Stimulated activated CD8-positive, alpha-beta memory T cell treated with anti-CD3 and anti-CD28 coated beads, Interleukin-15, amount 100 ng/mL, for 24 hours (primary cell): ENCODE data around the gene TALDO1.
A peak's percentile ranks its signal among the peaks of the same experiment; 100 is the strongest.

Source experiments
- DNase-seq: peaks from one replicate; pipeline ENCODE4 v3.0.0-alpha.2; 2020; ENCODE audit warnings: low read depth

The TALDO1 gene

GRCh38 chr11:787084-787675 is 39.9 kb downstream of the TALDO1 start:
- DNase-seq = no peak

GRCh38 chr11:788009-788640 is 40.9 kb downstream of the TALDO1 start:
- DNase-seq = no peak

GRCh38 chr11:788953-789940 is 42.0 kb downstream of the TALDO1 start:
- DNase-seq = no peak

GRCh38 chr11:789943-790342 is 42.7 kb downstream of the TALDO1 start, which contains the start of gene CEND1:
TSS of gene CEND1 (minus strand) at chr11:790090. CDS start at chr11:788576, 1,514 bp downstream.
- peak; percentile 31 for DNase-seq

- no peak for DNase-seq
These were observed 43.7 kb downstream of the TALDO1 start for GRCh38 chr11:790721-791564.

GRCh38 chr11:791658-792534 is 44.6 kb downstream of the TALDO1 start:
- no peak for DNase-seq

- no peak for DNase-seq
These were observed 45.2 kb downstream of the TALDO1 start for GRCh38 chr11:792535-792821.

- DNase-seq = no peak
These were observed 45.6 kb downstream of the TALDO1 start for GRCh38 chr11:792873-793272.

GRCh38 chr11:793556-793955 is 46.3 kb downstream of the TALDO1 start:
- no peak for DNase-seq

GRCh38 chr11:794013-794765 is 46.9 kb downstream of the TALDO1 start:
- DNase-seq = no peak

GRCh38 chr11:794766-795633 is 47.7 kb downstream of the TALDO1 start:
- no peak for DNase-seq

GRCh38 chr11:795634-796564 is 48.6 kb downstream of the TALDO1 start:
- peak; percentile 46 for DNase-seq

- DNase-seq = no peak
These were observed 49.5 kb downstream of the TALDO1 start for GRCh38 chr11:796565-797295.

GRCh38 chr11:797296-798092 is 50.2 kb downstream of the TALDO1 start:
- DNase-seq = peak; percentile 57

- DNase-seq = peak; percentile 76
These were observed 50.9 kb downstream of the TALDO1 start, which contains the start of gene SLC25A22 for GRCh38 chr11:798093-798713. TSS of gene SLC25A22 (minus strand) at chr11:798281. CDS start at chr11:795006, 3,275 bp downstream.
